SK-N-SH (cell line): ENCODE results near the gene NPIPA3. TPM values are rescaled to one million over a fixed set of nuclear protein-coding genes. Genes with fewer than 3 reads are reported as not detected.
"Not testable (repeated sequence)": the region's sequence is repeated elsewhere in the genome, so short reads cannot be mapped to it uniquely, and the experiment has no call there.

Experiments
- CTCF ChIA-PET: fragments of 300-600, 350-600 bp; formaldehyde crosslinking; extraction: SDS; loops from one replicate; lab custom pipeline; 2021; lab: Yijun Ruan, JAX
- POLR2A ChIA-PET: fragments of 350-600 bp; sonication (Branson Sonifier 250); formaldehyde crosslinking; extraction: SDS; loops from one replicate; lab custom pipeline; 2020; ENCODE audit warnings: antibody characterized with exemption, inconsistent platforms; lab: Yijun Ruan, JAX
- DNase-seq: peaks from one replicate; pipeline ENCODE4 v3.0.0; 2012
- H2AFZ ChIP-seq: fragments of 200-600 bp; sonication (generic); 2 replicates; pipeline ENCODE4 v1.8.1; 2016; ENCODE audit warnings: antibody characterized with exemption, mild to moderate bottlenecking, low read depth
- H3F3A ChIP-seq: fragments of 200-600 bp; sonication (generic); replicated peaks from 2 replicates; pipeline ENCODE3; 2016; ENCODE audit warnings: antibody characterized with exemption, mild to moderate bottlenecking; ENCODE audit not compliant: insufficient read depth
- H3K27ac ChIP-seq, 2 experiments: fragments of 200-500 bp in 1 of 2; fragments of 200-600 bp in 1 of 2; sonication (Bioruptor generic) in 1 of 2; sonication (generic), shearing (Covaris generic) in 1 of 2; 2 replicates each; pipeline versions ENCODE4 v1.5.1 to v1.6.1; 2014 to 2016; ENCODE audit warnings: low read depth in 2 of 2, inconsistent platforms in 1 of 2, low read length in 1 of 2, mild to moderate bottlenecking in 1 of 2, mixed read lengths in 1 of 2
- H3K27me3 ChIP-seq: fragments of 200-600 bp; sonication (generic), shearing (Covaris generic); 2 replicates; pipeline ENCODE4 v1.6.1; 2016; ENCODE audit warnings: mixed run types; ENCODE audit not compliant: insufficient read depth
- H3K36me3 ChIP-seq, 2 experiments: fragments of 200-500 bp in 1 of 2; fragments of 200-600 bp in 1 of 2; sonication (Bioruptor generic) in 1 of 2; sonication (generic) in 1 of 2; replicated peaks in 1 of 2; 2 replicates each; pipeline versions ENCODE3 to v1.5.1; 2014 to 2016; ENCODE audit warnings: low read length in 1 of 2, mild to moderate bottlenecking in 1 of 2; ENCODE audit not compliant: insufficient read depth in 2 of 2, control insufficient read depth in 1 of 2
- H3K4me1 ChIP-seq, 2 experiments: fragments of 200-500 bp in 1 of 2; fragments of 200-600 bp in 1 of 2; sonication (Bioruptor generic) in 1 of 2; sonication (generic), shearing (Covaris generic) in 1 of 2; 2 replicates each; pipeline versions ENCODE4 v1.5.1 to v1.6.1; 2014 to 2016; ENCODE audit warnings: low read depth in 1 of 2, low read length in 1 of 2, mixed run types in 1 of 2; ENCODE audit not compliant: insufficient read depth in 2 of 2, control insufficient read depth in 1 of 2
- H3K4me2 ChIP-seq: fragments of 200-600 bp; sonication (generic), shearing (Covaris generic); 2 replicates; pipeline ENCODE4 v1.6.1; 2017; ENCODE audit warnings: mixed run types
- H3K4me3 ChIP-seq, 2 experiments: fragments of 200-500 bp in 1 of 2; fragments of 200-600 bp in 1 of 2; sonication (Bioruptor generic) in 1 of 2; sonication (generic), shearing (Covaris generic) in 1 of 2; 2 replicates each; pipeline versions ENCODE4 v1.5.1 to v1.8.1; 2014 to 2016; ENCODE audit warnings: low read depth in 2 of 2, inconsistent platforms in 1 of 2, low read length in 1 of 2, mild to moderate bottlenecking in 1 of 2, mixed read lengths in 1 of 2, moderate library complexity in 1 of 2
- H3K79me2 ChIP-seq: fragments of 200-600 bp; sonication (generic); 2 replicates; pipeline ENCODE4 v1.8.1; 2017; ENCODE audit warnings: mild to moderate bottlenecking; ENCODE audit not compliant: insufficient read depth
- H3K9ac ChIP-seq: fragments of 200-600 bp; sonication (generic); 2 replicates; pipeline ENCODE4 v1.6.1; 2017; ENCODE audit warnings: mixed run types
- H3K9me2 ChIP-seq: fragments of 200-600 bp; sonication (generic); 2 replicates; pipeline ENCODE4 v1.6.1; 2017; ENCODE audit warnings: mixed run types
- H3K9me3 ChIP-seq: fragments of 200-600 bp; sonication (generic); 2 replicates; pipeline ENCODE4 v1.6.1; 2017; ENCODE audit warnings: mixed run types, mild to moderate bottlenecking, moderate library complexity
- H4K20me1 ChIP-seq: fragments of 200-600 bp; sonication (generic); 2 replicates; pipeline ENCODE4 v1.6.1; 2017; ENCODE audit warnings: mild to moderate bottlenecking, mixed run types; ENCODE audit not compliant: insufficient read depth
- CHD2 ChIP-seq: fragments of 150-350 bp; IDR thresholded peaks from 2 replicates; pipeline ENCODE4 v1.6.1; 2018; ENCODE audit warnings: low read length; ENCODE audit not compliant: partially characterized antibody
- FOSL2 ChIP-seq: IDR thresholded peaks from 2 replicates; pipeline ENCODE4 v1.4.0; 2012; ENCODE audit warnings: low read depth, mild to moderate bottlenecking, moderate library complexity, borderline replicate concordance
- FOXM1 ChIP-seq: IDR thresholded peaks from 2 replicates; pipeline ENCODE4 v1.4.0; 2012; ENCODE audit warnings: low read depth, mild to moderate bottlenecking
- GABPA ChIP-seq: IDR thresholded peaks from 2 replicates; pipeline ENCODE4 v1.4.0; 2012; ENCODE audit warnings: low read depth, mild to moderate bottlenecking
- MXI1 ChIP-seq: IDR thresholded peaks from 2 replicates; pipeline ENCODE4 v1.6.1; 2012; ENCODE audit warnings: mild to moderate bottlenecking, low read depth, low read length, improper control_type of control experiment
- POLR2AphosphoS5 ChIP-seq: IDR thresholded peaks from 2 replicates; pipeline ENCODE4 v1.6.1; 2012; ENCODE audit warnings: low read depth, low read length
- RCOR1 ChIP-seq: fragments of 150-350 bp; IDR thresholded peaks from 2 replicates; pipeline ENCODE4 v1.6.1; 2017; ENCODE audit warnings: antibody characterized with exemption, low read length
- RFX5 ChIP-seq: IDR thresholded peaks from 2 replicates; pipeline ENCODE4 v1.6.1; 2012; ENCODE audit warnings: mild to moderate bottlenecking, improper control_type of control experiment, low read length
- SIN3A ChIP-seq: IDR thresholded peaks from 2 replicates; pipeline ENCODE4 v1.6.1; 2012; ENCODE audit warnings: low read depth, mild to moderate bottlenecking, low read length, moderate library complexity, borderline replicate concordance
- TCF12 ChIP-seq: IDR thresholded peaks from 2 replicates; pipeline ENCODE4 v1.4.0; 2012
- TEAD4 ChIP-seq: IDR thresholded peaks from 2 replicates; pipeline ENCODE4 v1.4.0; 2012; ENCODE audit warnings: mild to moderate bottlenecking, borderline replicate concordance; ENCODE audit not compliant: insufficient read depth
- WGBS: methylation state at CpG from one replicate; pipeline ENCODE4 v1.1.6; 2017; ENCODE audit warnings: low lambda C conversion rate; 5-methylcytosine and 5-hydroxymethylcytosine counted together
- polyA plus RNA-seq, 3 experiments: library from polyadenylated mRNA; depleted of rRNA; stranded (reverse); fragments of >200 nt; gene quantifications; 2 replicates each; pipeline ENCODE4 v1.2.3, GENCODE V29; 2012
- TF ChIP-seq, protein P1 (sequence below): fragments of 200-600 bp; sonication (generic); IDR thresholded peaks from 2 replicates; pipeline ENCODE4 v1.6.1; 2017; ENCODE audit warnings: antibody characterized with exemption, mild to moderate bottlenecking, moderate library complexity
- TF ChIP-seq, protein P2 (sequence below): IDR thresholded peaks from 2 replicates; pipeline ENCODE4 v1.6.1; 2012; ENCODE audit warnings: mild to moderate bottlenecking, low read depth, low read length, moderate library complexity

NPIPA3 gene
- polyA plus RNA-seq, 1 of the 3 experiments (the other 2 are of a cell fraction), result 0.92 TPM

DNA sequence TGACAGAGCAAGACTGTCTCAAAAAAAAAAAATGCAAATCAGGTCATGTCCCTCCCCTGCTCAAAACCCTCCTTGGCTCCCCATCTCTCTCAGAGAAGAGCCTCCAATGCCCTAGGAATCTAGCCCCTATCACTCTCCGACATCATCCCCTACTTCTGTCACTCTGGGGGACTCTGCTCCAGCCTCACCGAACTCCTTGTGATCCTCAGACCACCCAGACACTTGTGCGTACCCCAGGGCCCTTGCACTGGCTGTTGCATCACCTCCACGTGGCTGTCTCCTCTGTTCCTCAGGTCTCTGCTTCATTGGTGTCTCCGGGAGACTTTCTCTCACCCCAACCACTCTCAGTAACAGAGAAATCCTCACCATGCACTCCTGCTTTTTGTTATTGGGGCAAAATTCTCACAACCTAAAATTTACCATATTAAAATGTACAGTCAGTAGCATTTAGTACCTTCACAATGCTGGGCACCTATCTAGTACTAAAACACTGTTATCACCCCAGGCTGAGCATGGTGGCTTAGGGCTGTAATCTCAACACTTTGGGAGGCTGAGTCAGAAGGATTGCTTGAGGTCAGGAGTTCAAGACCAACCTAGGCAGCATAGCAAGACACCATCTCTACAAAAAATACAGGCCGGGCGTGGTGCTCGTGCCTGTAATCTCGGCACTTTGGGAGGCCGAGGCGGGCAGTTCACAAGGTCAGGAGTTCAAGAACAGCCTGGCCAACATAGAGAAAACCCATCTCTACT, 24.3 kb upstream of the NPIPA3 start:
- CTCF ChIA-PET, result no interaction called here

DNA sequence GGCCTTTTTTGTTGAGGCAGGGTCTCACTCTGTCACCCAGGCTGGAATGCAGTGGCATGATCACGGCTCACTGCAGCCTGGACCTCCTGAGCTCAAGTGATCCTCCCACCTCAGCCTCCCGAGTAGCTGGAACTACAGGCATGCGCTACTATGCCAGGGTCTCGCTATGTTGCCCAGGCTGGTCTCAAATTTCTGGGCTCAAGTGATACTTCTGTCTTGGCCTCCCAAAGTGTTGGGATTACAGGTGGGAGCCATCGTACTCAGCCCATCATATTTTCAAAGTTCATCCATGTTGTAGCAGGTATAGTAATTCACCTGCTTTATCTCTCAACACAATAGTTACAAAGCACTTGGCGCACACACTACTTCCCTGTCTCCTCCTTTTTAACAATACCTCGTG, 22.8 kb upstream of the NPIPA3 start:
- H3K9me2 ChIP-seq, H3K27ac ChIP-seq, H3K79me2 ChIP-seq, H3K4me1 ChIP-seq, H3K9ac ChIP-seq, H3K9me3 ChIP-seq, H3K4me2 ChIP-seq, H3F3A ChIP-seq, H2AFZ ChIP-seq, H4K20me1 ChIP-seq, H3K36me3 ChIP-seq, H3K27me3 ChIP-seq, DNase-seq, H3K4me3 ChIP-seq, CTCF ChIA-PET: not testable (repeated sequence)
- POLR2A ChIA-PET, result interaction anchor here (0.6 kb wide), 1 partner anchor 15 kb away, joined by 3 read pairs; no protein-coding TSS in a partner anchor
- WGBS, result 77% methylated on average over 5 of the region's 7 CpGs

More for the DNA sequence above, 24.3 kb upstream of the NPIPA3 start:
- H3K27ac ChIP-seq, result no peak overlapping the region
- no peak overlapping the region for H2AFZ ChIP-seq
- no peaks in the 10 kb centered on the region for H4K20me1 ChIP-seq
- H3K9ac ChIP-seq, result no peak overlapping the region
- no peak for DNase-seq
- no peaks in the 10 kb centered on the region for H3K9me3 ChIP-seq
- H3K4me2 ChIP-seq, result no peak overlapping the region
- POLR2A ChIA-PET, result no interaction called here
- H3K79me2 ChIP-seq, result no peaks in the 10 kb centered on the region
- 33% methylated on average over 11 of the region's 11 CpGs for WGBS
- no peaks in the 10 kb centered on the region for H3K36me3 ChIP-seq
- H3K27me3 ChIP-seq, result no peaks in the 10 kb centered on the region; the same call in 1 of the 2 replicates
- no peaks in the 10 kb centered on the region for H3K4me1 ChIP-seq
- TF ChIP-seq CHD2 (no peak), GABPA (no peak), FOSL2 (no peak), TEAD4 (no peak)
- TF ChIP-seq, protein P1, sequence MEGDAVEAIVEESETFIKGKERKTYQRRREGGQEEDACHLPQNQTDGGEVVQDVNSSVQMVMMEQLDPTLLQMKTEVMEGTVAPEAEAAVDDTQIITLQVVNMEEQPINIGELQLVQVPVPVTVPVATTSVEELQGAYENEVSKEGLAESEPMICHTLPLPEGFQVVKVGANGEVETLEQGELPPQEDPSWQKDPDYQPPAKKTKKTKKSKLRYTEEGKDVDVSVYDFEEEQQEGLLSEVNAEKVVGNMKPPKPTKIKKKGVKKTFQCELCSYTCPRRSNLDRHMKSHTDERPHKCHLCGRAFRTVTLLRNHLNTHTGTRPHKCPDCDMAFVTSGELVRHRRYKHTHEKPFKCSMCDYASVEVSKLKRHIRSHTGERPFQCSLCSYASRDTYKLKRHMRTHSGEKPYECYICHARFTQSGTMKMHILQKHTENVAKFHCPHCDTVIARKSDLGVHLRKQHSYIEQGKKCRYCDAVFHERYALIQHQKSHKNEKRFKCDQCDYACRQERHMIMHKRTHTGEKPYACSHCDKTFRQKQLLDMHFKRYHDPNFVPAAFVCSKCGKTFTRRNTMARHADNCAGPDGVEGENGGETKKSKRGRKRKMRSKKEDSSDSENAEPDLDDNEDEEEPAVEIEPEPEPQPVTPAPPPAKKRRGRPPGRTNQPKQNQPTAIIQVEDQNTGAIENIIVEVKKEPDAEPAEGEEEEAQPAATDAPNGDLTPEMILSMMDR, result no peak
- H3K9me2 ChIP-seq, result no peaks in the 10 kb centered on the region
- H3F3A ChIP-seq, result no peaks in the 10 kb centered on the region
- H3K4me3 ChIP-seq, result no peak overlapping the region

DNA sequence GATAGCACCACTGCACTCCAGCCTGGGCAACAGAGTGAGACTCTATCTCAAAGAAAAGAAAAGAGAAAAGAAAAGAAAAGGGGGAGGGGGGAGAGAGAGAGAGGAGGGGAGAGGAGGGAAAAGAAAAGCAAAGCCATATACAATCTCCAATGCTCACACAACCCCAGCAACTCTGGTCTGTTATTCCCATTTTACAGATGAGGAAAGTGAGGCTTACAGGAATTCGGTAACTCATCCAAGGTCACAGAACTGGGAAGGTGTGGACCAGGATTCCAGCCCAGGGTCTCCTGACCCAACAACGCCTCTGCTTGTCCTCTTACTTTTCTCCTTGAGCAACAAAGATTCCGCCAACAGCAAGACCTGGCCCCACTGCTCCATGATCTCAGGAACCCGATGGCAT, 22.1 kb upstream of the NPIPA3 start:
- Histone ChIP-seq H4K20me1 (no peaks in the 10 kb centered on the region), H3K4me3 (no peak overlapping the region), H3K9ac (no peak overlapping the region), H3K9me3 (no peaks in the 10 kb centered on the region), H3K9me2 (no peaks in the 10 kb centered on the region), H3F3A (no peaks in the 10 kb centered on the region), H2AFZ (no peak overlapping the region), H3K79me2 (no peaks in the 10 kb centered on the region), H3K4me2 (no peak overlapping the region), H3K4me1 (no peaks in the 10 kb centered on the region), H3K36me3 (no peaks in the 10 kb centered on the region), H3K27ac (no peak overlapping the region), H3K27me3 (no peaks in the 10 kb centered on the region; the same call in 1 of the 2 replicates)
- whole genome bisulfite sequencing, result 78% methylated on average over 4 of the region's 4 CpGs
- ChIA-PET CTCF (no interaction called here), POLR2A (interaction anchor here (0.6 kb wide), 1 partner anchor 16 kb away, joined by 3 read pairs; no protein-coding TSS in a partner anchor)
- no peak for DNase-seq
- TF ChIP-seq FOXM1 (no peak), RCOR1 (no peak), MXI1 (no peak), POLR2AphosphoS5 (no peak), RFX5 (no peak), TCF12 (no peak), SIN3A (no peak)
- TF ChIP-seq, protein P2, sequence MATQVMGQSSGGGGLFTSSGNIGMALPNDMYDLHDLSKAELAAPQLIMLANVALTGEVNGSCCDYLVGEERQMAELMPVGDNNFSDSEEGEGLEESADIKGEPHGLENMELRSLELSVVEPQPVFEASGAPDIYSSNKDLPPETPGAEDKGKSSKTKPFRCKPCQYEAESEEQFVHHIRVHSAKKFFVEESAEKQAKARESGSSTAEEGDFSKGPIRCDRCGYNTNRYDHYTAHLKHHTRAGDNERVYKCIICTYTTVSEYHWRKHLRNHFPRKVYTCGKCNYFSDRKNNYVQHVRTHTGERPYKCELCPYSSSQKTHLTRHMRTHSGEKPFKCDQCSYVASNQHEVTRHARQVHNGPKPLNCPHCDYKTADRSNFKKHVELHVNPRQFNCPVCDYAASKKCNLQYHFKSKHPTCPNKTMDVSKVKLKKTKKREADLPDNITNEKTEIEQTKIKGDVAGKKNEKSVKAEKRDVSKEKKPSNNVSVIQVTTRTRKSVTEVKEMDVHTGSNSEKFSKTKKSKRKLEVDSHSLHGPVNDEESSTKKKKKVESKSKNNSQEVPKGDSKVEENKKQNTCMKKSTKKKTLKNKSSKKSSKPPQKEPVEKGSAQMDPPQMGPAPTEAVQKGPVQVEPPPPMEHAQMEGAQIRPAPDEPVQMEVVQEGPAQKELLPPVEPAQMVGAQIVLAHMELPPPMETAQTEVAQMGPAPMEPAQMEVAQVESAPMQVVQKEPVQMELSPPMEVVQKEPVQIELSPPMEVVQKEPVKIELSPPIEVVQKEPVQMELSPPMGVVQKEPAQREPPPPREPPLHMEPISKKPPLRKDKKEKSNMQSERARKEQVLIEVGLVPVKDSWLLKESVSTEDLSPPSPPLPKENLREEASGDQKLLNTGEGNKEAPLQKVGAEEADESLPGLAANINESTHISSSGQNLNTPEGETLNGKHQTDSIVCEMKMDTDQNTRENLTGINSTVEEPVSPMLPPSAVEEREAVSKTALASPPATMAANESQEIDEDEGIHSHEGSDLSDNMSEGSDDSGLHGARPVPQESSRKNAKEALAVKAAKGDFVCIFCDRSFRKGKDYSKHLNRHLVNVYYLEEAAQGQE, result no peak
